OCI-LY3 (cell line): ENCODE results near the gene GAK.

Experiments used
- CTCF ChIP-seq: fragments of 200-600, 300-600 bp; sonication (generic); IDR thresholded peaks from 2 replicates; pipeline ENCODE4 v1.5.1; 2014; ENCODE audit warnings: antibody characterized with exemption, low read length, low read depth
- EZH2phosphoT487 ChIP-seq: fragments of 200-600 bp; shearing (Covaris generic); IDR thresholded peaks from 2 replicates; pipeline ENCODE4 v1.6.1; 2018; ENCODE audit warnings: antibody characterized with exemption, mixed run types, low read depth

GRCh38 chr4:855880-856224, 76.3 kb downstream of the GAK start:
- TF ChIP-seq CTCF (no peak), EZH2phosphoT487 (no peak)
